K562 (cell line): ENCODE measurements around the gene WDR18.

ENCODE experiments used
- ARHGAP35 ChIP-seq: fragments of 450-650 bp; IDR thresholded peaks from 2 replicates; pipeline ENCODE4 v1.6.1; 2018; ENCODE audit not compliant: partially characterized antibody
- GABPA ChIP-seq: fragments of 200-800 bp; sonication (Bioruptor generic); conservative IDR thresholded peaks from 2 replicates; pipeline ENCODE4 v1.6.1; 2016; ENCODE audit warnings: low read depth, missing genetic modification characterization, missing compliant biosample characterization
- HMGN3 ChIP-seq: IDR thresholded peaks from 2 replicates; pipeline ENCODE4 v1.6.1; 2011; ENCODE audit warnings: borderline replicate concordance, low read depth, mild to moderate bottlenecking, mixed read lengths, low read length; ENCODE audit not compliant: insufficient read length; ENCODE audit errors: extremely low read depth
- MAFF ChIP-seq: IDR thresholded peaks from 2 replicates; pipeline ENCODE4 v1.6.1; 2012; ENCODE audit warnings: low read length, improper control_type of control experiment
- POLR2A ChIP-seq: fragments of 450-650 bp; conservative IDR thresholded peaks from 2 replicates; pipeline ENCODE4 v1.6.1; 2016
- POU5F1 ChIP-seq: fragments of 150-350 bp; IDR thresholded peaks from 2 replicates; pipeline ENCODE4 v1.6.1; 2014; ENCODE audit warnings: borderline replicate concordance, low read length, low read depth, mild to moderate bottlenecking; ENCODE audit not compliant: partially characterized antibody
- SP1 ChIP-seq: sonication (generic); formaldehyde crosslinking; IDR thresholded peaks from 2 replicates; pipeline ENCODE4 v1.8.1; 2022; ENCODE audit warnings: mild to moderate bottlenecking, missing genetic modification reagents
- TARDBP ChIP-seq: fragments of 450-650 bp; IDR thresholded peaks from 2 replicates; pipeline ENCODE4 v1.6.1; 2016

DNA sequence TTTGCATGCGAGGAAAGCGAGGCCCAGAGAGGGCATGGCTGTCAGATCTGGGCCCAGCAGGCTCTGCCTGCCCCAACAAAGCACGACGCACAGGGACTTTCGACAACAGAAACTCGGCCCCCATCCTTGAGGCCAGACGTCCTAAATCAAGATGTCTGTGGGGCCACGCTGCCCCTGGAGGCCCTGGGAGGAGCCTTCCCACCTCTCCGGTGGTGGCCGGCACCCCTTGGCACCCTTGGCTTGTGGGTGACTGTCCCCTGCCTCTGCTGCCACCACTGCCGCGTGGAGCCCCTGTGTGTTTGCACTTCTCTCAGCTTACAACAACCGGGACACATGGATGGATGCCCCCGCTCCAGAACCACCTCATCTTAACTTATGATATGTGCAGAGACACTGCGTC lies 4.4 kb downstream of the WDR18 start:
- no peak for TF ChIP-seq MAFF
- TF ChIP-seq TARDBP = no peak
- TF ChIP-seq GABPA (tag) = no peak
- no peak for TF ChIP-seq HMGN3
- no peak for TF ChIP-seq SP1
- TF ChIP-seq POLR2A = no peak
- no peak for TF ChIP-seq POU5F1
- no peak for TF ChIP-seq ARHGAP35
